Measurements from ENCODE around the gene TEX19. TPM values are rescaled to one million over a fixed set of nuclear protein-coding genes. Genes with fewer than 3 reads are reported as not detected.
A peak's percentile ranks its signal among the peaks of the same experiment; 100 is the strongest.

Gene TEX19
- total RNA-seq, 1 experiment from 2014 or later = 0.24 TPM

DNA sequence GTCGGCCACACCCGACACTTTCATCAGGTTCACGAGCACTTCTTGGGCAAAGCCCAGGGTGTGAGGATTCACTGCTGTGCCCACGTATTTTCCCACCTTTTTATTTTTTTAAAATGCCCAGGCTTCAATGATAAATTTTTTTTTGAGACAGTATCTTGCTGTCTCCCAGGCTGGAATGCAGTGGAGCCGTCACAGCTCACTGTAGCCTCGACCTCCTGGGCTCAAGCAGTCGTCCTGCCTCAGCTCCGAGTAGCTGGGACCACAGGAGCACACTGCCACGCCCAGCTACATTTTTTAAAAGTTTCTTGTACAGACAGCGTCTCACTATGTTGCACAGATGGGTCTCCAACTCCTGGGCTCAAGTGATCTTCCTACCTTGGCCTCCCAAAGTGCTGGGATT lies 30.3 kb downstream of the TEX19 start:
- no peak for DNase-seq (ENCODE audit: low read depth)

DNA sequence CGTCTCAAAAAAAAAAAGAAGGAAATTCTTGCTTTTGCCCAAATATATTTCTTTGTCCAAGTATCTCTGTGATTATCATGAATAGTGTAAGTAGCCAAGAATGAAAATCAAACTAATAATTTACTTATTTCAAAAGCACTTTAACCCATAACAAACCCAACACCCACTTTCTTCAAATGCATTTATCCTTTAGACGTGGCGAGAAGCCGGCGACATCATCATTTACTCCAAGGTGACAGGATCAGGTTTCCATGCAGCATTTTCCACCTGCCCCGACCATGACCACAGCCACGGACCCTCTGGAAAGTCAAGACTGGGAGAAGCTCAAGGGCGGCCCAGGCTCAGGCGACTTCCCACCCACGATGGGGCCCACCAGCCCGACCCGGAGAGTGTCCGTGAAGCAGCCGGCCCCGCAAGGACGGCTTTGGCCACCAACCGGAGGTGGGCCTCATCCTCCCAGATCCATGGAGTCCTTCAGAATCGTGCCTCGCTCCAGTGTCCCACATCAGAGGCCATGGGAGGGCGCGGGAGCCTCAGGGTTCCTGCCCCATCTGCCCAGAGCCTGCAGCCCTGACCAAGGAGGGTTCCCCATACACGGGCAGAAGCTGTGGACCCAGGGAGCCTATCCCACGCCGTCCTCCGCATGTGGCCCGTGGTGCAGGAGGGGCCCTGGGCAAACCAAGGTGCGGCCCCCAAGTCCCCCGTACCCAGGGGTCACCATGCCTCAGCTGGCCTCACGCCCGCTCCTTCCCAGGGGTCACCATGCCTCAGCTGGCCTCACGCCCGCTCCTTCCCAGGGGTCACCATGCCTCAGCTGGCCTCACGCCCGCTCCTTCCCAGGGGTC lies 31.2 kb downstream of the TEX19 start:
- DNase-seq (ENCODE audit: low read depth) = no peak

GRCh38 chr17:82390860-82391435 lies 31.9 kb downstream of the TEX19 start:
- DNase-seq (ENCODE audit: low read depth) = no peak

DNA sequence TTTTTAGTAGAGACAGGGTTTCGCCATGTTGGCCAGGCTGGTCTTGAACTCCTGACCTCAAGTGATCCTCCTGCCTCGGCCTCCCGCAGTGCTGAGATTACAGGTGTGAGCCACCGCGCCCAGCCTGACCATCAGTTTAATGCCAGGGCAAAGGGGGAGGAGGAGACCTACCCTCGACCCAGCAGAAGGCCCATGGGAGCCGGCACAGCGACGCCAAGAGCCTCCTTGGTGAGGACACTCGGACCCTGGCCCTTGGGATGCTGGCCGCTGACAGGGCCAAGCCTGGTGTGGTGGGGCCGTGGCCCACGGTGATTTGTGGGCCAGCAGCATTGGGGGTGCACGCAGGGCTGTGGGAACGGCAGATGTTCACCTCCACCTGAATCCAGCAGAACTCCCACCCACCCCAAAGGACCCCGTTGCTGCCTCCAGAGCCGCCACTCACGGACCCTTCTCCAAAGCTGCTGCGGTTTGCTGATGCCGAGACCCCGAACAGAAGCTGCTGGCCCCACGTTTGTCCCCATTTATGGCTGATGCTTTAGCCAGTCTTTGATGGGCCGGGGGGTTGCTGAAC lies 32.5 kb downstream of the TEX19 start:
- DNase-seq (ENCODE audit: low read depth) = no peak

GRCh38 chr17:82392209-82392920 lies 33.3 kb downstream of the TEX19 start:
- DNase-seq (ENCODE audit: low read depth) = no peak

GRCh38 chr17:82392941-82393340 lies 33.9 kb downstream of the TEX19 start:
- no peak for DNase-seq (ENCODE audit: low read depth)

DNA sequence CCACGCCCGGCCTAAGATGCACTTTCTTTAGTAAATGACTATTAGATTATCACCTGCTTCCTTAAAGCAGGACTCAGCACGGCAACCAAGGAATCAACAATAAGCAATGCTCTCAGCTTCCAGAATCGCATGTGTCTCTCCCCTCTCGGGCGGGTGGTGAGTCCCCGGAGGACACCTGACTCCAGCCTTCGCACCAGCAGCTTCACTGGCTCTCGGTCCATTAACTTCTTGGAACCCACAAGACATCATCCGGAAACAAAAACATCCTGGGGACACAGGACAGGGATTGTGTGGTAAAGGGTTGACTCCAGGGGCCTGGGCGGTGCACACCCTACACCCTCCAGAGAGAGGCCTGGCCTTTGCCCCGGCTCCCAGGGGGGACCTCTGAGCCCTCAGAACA lies 35.2 kb downstream of the TEX19 start:
- no peak for DNase-seq (ENCODE audit: low read depth)

GRCh38 chr17:82396601-82397435 lies 37.8 kb downstream of the TEX19 start:
- DNase-seq (ENCODE audit: low read depth) = peak; percentile 50

GRCh38 chr17:82397449-82398335 lies 38.6 kb downstream of the TEX19 start:
- no peak for DNase-seq (ENCODE audit: low read depth)

DNA sequence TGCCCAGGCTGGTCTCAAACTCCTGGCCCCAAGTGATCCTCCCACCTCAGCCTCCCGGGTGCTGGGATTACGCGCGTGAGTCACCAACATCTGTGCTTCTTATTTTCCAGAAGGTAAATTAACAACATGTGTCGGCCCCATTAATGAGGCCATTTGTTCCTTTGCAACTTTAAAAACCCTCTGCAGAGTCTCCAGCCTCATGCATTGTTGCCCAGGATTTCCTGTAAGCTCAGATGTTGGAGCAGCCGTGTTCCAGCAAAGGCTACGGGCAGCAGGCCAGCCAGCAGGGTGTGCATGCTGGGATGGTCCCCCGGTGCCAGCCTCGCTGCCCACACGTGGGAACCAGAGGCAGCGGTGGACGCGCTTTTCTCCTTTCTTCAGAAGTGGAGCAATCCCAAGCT lies 40.0 kb downstream of the TEX19 start:
- peak; percentile 87 for DNase-seq (ENCODE audit: low read depth)

DNA sequence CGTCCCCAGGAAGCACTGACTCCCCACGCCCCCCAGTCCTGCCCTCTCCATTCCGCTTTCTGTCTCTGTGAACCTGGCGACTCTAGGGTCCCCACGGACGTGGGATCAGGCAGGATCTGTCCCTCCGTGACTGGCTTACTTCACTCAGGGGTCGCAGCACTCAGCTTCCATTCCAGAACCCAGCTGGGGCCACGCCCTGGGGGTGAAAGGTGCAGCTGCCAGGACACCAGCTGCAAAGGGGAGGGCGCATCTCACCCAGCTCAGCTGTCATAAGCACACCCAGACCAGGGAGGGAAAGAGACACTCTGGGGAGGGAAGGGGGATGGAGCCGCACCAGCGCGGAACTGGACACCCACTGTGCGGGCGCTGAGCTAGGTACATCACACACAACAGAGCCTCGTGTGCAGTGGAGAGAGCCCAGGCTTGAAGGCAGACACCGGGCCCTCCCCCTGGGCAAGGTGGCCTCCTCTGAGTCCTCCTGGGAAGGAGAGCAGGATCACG lies 40.6 kb downstream of the TEX19 start:
- no peak for DNase-seq (ENCODE audit: low read depth)

DNA sequence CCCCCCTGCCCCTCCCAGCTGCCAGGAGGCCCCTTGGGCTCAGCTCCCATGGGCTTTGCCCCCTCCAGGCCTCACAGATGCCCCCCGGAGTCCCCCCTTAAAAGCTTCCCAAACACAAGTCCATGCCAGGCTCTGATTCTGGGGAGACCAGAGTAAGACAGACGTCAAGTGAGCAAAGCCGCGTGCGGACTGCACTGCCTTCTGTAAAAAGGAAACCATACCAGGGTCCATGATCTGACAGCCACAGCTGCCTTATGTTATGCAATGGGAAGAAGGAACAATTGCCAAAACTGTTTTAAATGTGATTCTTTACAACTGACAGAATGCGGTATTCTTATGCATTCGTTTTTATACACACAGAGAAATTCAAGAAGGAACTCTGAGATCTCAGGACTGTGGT lies 41.2 kb downstream of the TEX19 start:
- DNase-seq (ENCODE audit: low read depth) = no peak

- DNase-seq (ENCODE audit: low read depth) = no peak
These were observed 41.8 kb downstream of the TEX19 start for GRCh38 chr17:82400830-82401229.

- no peak for DNase-seq (ENCODE audit: low read depth)
These were observed 43.8 kb downstream of the TEX19 start for GRCh38 chr17:82402865-82403264.

DNA sequence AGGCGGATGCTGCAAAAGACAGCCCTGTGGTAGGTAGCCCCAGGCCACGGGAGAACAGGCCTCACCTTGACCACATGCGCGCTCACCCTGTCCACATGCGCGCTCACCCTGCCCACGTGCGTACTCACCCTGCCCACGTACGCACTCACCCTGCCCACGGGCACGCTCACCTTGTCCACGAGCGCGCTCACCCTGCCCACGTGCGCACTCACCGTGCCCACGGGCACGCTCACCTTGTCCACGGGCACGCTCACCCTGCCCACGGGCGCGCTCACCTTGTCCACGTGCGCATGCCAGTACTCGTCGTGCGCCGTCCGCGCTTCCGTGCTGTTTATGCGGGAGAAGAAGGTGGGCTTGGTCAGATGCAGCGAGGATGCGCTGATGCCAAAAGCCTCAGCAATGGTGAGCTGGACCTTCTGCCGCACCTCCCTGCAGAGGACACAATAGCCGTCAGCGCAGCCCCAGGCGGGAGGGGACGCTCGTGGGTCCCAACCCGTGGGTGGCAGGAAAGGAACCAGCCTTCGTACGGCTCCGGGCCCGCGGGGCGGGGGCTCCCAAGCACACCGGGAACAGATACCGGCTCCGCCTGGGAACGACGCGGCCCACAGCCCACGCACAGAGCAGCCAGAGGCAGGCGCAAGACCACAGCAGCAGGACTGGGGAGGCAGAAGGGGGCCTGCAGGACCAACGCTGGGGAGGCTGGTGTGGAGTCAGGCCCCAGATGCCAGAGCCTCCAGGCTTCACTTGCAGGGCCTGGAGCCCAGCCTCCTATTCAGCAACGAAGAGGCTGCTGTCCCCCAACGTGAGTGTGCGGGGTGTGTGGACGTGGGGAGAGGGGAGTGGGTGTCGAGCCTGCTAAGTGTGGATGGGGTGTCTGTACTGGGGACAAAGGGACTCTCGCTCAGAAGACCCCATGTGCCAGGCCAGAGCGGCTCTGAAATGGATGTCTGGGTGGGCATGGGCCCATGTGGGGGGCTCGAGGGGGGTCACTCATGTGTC lies 44.9 kb downstream of the TEX19 start:
- no peak for DNase-seq (ENCODE audit: low read depth)

- DNase-seq (ENCODE audit: low read depth) = no peak
These were observed 46.0 kb downstream of the TEX19 start for GRCh38 chr17:82405051-82405450.

DNA sequence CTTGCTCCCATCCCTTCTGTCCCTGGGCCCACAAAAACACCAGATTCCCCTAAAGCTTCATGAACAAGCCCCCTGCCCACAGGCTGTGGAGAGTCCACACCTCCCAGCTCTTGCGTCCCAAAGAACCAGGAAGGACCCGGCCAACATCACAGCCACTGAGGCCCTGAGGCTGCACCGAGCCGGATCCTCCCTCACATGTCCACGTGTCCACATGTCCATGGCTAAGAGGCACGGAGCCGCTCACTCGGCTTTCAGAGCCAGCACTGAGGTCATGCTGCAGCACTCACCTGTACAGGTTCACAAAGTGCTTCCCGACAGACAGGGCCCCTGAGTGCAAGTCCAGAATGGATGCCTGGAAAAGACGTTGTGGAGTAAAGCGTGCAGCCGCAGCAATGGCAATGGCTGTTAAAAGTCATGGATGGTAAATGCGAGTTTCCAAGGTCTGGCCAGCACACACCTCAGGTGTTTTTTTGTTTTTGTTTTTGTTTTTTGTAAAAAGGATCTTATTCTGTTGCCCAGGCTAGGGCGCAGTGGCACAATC lies 47.2 kb downstream of the TEX19 start:
- DNase-seq (ENCODE audit: low read depth) = no peak

GRCh38 chr17:82407255-82407654 lies 48.2 kb downstream of the TEX19 start:
- DNase-seq (ENCODE audit: low read depth) = peak; percentile 53

Data from RPMI7951 (cell line).